ENCODE measurements around the gene RBPJL.

GRCh38 chr20:45275338-45275737 lies 31.3 kb upstream of the RBPJL start:
- TF ChIP-seq CTCF (conservative IDR thresholded peaks at IDR 0.05) (no peak), EZH2 (IDR thresholded peaks at IDR 0.05; ENCODE audit: low read depth) (no peak)
